ENCODE results near the gene SMAD3. TPM values are rescaled to one million over a fixed set of nuclear protein-coding genes. Genes with fewer than 3 reads are reported as not detected.

Gene SMAD3
- polyA plus RNA-seq, 1 experiment = 59.4 TPM

DNA sequence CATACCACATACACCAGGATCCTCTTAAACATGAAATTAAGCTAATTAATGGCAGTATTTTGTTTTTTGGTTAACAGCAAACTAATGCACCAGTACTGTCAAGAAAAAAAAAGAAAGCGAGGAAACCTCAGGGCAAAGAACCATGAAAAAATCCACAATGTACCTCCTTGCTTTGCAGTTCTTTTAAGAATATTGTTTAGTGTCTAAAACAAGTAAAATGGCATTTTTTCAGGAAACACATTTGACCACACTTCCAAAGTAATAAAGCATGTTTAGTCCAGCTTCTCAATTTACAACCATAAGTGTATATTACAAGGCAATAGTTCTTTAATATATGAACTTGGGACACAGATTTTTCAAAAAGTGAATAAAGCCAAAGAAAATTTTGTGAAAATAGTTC, 162.4 kb downstream of the SMAD3 start:
- Histone ChIP-seq H3K27me3 (ENCODE audit: control insufficient read depth, insufficient read depth, low read length) (no peaks in the 10 kb centered on the region), H3K4me3 (ENCODE audit: low read depth, low read length) (no peak overlapping the region), H3K36me3 (ENCODE audit: control insufficient read depth, insufficient read depth, low read length) (no peaks in the 10 kb centered on the region)
- ChIA-PET POLR2A (no interaction called here), CTCF (no interaction called here)
- no peak for TF ChIP-seq CTCF (IDR thresholded peaks at IDR 0.05; ENCODE audit: insufficient read depth, low read depth, low read length)
- no peak for DNase-seq (ENCODE audit: low read depth)

GRCh38 chr15:67228286-67228685, 162.9 kb downstream of the SMAD3 start:
- H3K36me3 ChIP-seq (ENCODE audit: control insufficient read depth, insufficient read depth, low read length) = no peaks in the 10 kb centered on the region
- H3K4me3 ChIP-seq (ENCODE audit: low read depth, low read length) = no peak overlapping the region
- ChIA-PET POLR2A (no interaction called here), CTCF (no interaction called here)
- no peaks in the 10 kb centered on the region for H3K27me3 ChIP-seq (ENCODE audit: control insufficient read depth, insufficient read depth, low read length)
- no peak for TF ChIP-seq CTCF (IDR thresholded peaks at IDR 0.05; ENCODE audit: insufficient read depth, low read depth, low read length)
- DNase-seq (ENCODE audit: low read depth) = no peak

- DNase-seq (ENCODE audit: low read depth) = no peak
- POLR2A ChIA-PET = no interaction called here
- H3K4me3 ChIP-seq (ENCODE audit: low read depth, low read length) = no peak overlapping the region
- TF ChIP-seq CTCF (IDR thresholded peaks at IDR 0.05; ENCODE audit: insufficient read depth, low read depth, low read length) = no peak
- CTCF ChIA-PET = interaction anchor here (0.6 kb wide), 1 partner anchor 129 kb away, joined by 3 read pairs; no protein-coding TSS in a partner anchor
- no peaks in the 10 kb centered on the region for H3K36me3 ChIP-seq (ENCODE audit: control insufficient read depth, insufficient read depth, low read length)
- no peaks in the 10 kb centered on the region for H3K27me3 ChIP-seq (ENCODE audit: control insufficient read depth, insufficient read depth, low read length)
These were observed 165.1 kb downstream of the SMAD3 start for GRCh38 chr15:67230504-67230903.

GRCh38 chr15:67232591-67232990, 167.2 kb downstream of the SMAD3 start:
- Histone ChIP-seq H3K36me3 (ENCODE audit: control insufficient read depth, insufficient read depth, low read length) (no peaks in the 10 kb centered on the region), H3K27me3 (ENCODE audit: control insufficient read depth, insufficient read depth, low read length) (no peaks in the 10 kb centered on the region), H3K4me3 (ENCODE audit: low read depth, low read length) (no peak overlapping the region)
- ChIA-PET CTCF (no interaction called here), POLR2A (no interaction called here)
- DNase-seq (ENCODE audit: low read depth) = no peak
- TF ChIP-seq CTCF (IDR thresholded peaks at IDR 0.05; ENCODE audit: insufficient read depth, low read depth, low read length) = no peak

- Histone ChIP-seq H3K36me3 (ENCODE audit: control insufficient read depth, insufficient read depth, low read length) (no peaks in the 10 kb centered on the region), H3K27me3 (ENCODE audit: control insufficient read depth, insufficient read depth, low read length) (no peaks in the 10 kb centered on the region), H3K4me3 (ENCODE audit: low read depth, low read length) (no peak overlapping the region)
- DNase-seq (ENCODE audit: low read depth) = no peak
- CTCF ChIA-PET = interaction anchor here (1.5 kb wide), 1 partner anchor 8 kb away, joined by 3 read pairs; no protein-coding TSS in a partner anchor
- 0 out of 2 replicates have a peak, but pooled peaks have one; percentile 5 for TF ChIP-seq CTCF (IDR thresholded peaks at IDR 0.05; ENCODE audit: insufficient read depth, low read depth, low read length)
- POLR2A ChIA-PET = no interaction called here
These were observed 175.1 kb downstream of the SMAD3 start for GRCh38 chr15:67240235-67241131.

Measured in BJ (cell line).